Fibroblast of mammary gland (primary cell): Measurements from ENCODE around the gene NTM.

Experiments used
- DNase-seq: peaks from one replicate; pipeline ENCODE4 v3.0.0-alpha.2; 2010; ENCODE audit warnings: low read depth
- H3K4me3 ChIP-seq: 2 replicates; pipeline ENCODE4 v1.5.1; 2011; ENCODE audit warnings: low read depth, mild to moderate bottlenecking, low read length, moderate library complexity; ENCODE audit not compliant: control insufficient read depth
- TF ChIP-seq, protein P1 (sequence below): conservative IDR thresholded peaks from 2 replicates; pipeline ENCODE4 v1.5.1; 2011; ENCODE audit warnings: low read depth, low read length, inconsistent platforms; ENCODE audit not compliant: control insufficient read depth, insufficient read depth

NTM gene

DNA sequence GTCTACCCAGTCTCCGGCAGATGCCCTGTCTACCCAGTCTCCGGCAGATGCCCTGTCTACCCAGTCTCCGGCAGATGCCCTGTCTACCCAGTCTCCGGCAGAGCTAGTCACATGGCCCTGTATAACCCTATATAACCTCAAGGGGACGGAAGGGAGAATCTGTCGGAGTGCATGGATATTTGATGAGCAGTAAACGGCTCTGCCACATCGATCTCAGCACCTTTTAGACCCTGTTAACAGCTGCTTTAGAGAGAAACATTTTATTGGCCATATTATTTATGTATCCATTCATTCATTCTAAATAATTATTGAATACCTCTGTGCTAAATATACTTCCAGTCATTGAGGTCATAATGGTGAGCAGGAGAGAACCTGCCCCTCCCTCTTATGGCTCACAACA is 228.9 kb downstream of the NTM start:
- no peak for DNase-seq

DNA sequence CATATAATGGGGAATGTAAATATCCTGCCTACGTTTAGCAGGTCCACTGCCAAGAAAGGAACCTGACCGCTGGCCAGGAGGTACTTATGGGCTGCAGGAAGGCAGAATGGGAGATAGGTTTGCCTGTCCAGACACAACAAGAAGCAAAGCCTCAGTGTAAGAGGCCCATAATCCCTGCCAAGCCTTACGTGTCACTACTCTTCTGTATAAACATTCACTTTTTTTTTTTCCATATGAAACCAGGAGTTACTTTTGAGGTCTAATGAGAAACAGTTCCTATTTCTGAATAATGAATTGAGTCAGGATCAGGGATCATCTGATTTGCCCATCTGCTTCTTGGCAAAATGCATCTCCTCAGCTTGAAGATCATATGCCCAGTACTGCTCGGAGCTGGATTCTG is 230.2 kb downstream of the NTM start:
- no peak for DNase-seq
- H3K4me3 ChIP-seq = no peak overlapping the region
- TF ChIP-seq, protein P1, sequence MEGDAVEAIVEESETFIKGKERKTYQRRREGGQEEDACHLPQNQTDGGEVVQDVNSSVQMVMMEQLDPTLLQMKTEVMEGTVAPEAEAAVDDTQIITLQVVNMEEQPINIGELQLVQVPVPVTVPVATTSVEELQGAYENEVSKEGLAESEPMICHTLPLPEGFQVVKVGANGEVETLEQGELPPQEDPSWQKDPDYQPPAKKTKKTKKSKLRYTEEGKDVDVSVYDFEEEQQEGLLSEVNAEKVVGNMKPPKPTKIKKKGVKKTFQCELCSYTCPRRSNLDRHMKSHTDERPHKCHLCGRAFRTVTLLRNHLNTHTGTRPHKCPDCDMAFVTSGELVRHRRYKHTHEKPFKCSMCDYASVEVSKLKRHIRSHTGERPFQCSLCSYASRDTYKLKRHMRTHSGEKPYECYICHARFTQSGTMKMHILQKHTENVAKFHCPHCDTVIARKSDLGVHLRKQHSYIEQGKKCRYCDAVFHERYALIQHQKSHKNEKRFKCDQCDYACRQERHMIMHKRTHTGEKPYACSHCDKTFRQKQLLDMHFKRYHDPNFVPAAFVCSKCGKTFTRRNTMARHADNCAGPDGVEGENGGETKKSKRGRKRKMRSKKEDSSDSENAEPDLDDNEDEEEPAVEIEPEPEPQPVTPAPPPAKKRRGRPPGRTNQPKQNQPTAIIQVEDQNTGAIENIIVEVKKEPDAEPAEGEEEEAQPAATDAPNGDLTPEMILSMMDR = no peak

More for the DNA sequence above, 228.9 kb downstream of the NTM start:
- no peak overlapping the region for H3K4me3 ChIP-seq
- TF ChIP-seq, protein P1 = no peak

DNA sequence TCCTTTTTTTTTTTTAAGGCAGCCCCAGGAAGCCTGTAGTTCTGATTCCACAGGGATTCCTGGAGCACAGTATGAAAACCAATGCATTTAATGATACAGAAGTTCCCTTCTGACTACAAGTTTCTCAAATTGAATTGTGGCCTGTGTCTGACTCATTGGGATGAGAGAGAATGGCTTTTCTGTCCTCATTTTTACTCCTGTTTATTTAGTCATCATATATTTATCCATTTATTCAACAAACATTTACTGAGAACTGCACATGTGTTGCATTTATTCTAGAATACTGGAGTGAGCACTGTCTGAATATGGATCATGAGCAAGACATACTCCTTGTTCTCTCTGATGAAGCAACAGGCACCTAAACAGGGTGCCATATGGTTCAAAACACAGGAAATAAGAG is 231.2 kb downstream of the NTM start:
- TF ChIP-seq, protein P1 = no peak
- H3K4me3 ChIP-seq = no peak overlapping the region
- DNase-seq = no peak

DNA sequence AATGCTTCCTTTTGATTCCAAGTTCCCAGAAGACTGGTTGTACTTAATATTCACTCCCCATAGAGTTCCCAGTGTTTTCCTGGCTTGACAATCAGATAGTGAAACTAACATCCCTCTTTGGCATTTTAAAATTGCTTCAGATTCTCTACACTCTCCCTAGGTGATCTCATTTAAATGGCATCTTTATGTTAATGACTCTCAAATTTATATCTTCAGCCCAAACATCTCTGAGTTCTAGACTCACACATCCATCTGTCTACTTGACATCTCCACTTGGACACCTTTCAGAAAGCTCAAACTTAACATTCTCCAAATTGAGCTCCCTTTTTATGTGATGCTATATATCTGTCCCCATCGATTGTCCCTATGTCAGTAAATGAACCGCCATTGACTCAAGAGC is 232.0 kb downstream of the NTM start:
- TF ChIP-seq, protein P1 = no peak
- no peak overlapping the region for H3K4me3 ChIP-seq
- DNase-seq = no peak

DNA sequence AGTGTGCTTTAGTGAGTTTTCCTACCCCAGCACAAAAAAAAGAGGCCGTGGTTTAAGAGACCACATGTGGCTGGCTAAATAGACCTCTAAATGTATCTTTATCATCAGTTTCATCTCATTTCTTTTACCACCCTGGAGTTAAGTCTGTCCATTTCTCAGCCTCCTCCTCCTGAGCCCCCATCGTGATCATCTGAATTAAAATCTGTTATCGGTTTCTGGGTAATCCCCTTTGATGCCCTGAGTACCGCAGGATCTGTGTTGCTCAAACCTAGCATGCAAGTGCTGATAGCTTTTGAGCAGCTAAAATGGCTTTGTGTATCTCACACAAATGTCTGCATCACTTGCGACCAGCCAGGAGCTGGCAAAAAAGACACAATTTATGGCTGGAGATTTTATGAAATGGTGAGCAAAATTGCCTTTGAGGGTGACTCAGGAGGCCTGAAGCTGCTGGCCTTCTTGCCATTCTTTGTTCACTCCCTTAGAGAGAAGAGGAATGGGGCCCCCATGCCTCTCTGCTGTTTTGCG is 236.5 kb downstream of the NTM start:
- TF ChIP-seq, protein P1 = no peak
- no peak overlapping the region for H3K4me3 ChIP-seq
- DNase-seq = no peak

DNA sequence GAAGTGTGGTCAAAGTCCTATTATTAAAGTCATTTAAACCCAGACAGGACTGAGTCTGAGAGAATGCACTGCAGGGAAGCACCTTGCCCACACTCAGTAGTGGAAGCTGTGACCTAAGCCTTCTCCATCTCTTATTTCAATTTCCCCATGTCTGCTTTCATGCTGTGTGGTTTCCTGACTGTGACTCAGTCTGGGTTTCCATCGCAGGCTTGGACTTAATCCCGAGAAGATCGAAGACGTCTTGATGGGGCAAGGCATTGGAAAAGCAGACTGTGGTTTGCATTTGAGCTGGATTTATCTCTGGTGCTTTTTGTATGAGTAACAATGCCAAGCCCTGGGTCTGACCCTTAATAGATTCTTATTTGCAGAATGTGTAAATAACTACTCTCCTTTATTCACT is 238.9 kb downstream of the NTM start:
- TF ChIP-seq, protein P1 = no peak
- DNase-seq = peak; percentile 58

DNA sequence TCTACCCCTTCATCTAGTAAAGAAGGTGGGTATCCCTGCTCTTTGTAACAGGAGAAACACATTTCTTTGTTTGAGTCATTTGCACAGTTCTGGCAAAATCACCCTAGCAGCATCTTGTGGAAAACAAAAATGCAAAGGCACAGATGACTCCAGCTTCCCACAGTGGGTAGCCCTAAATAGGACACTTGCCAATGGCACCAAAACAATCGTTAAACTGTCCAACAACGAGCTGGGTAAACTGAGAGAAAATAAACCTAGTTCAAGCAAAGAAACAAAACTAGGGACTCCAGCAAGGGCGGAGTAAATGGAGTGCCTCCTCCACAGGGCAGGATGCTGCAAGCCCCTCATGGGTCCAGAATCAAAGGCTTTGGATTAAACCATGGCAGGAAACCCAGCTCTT is 239.5 kb downstream of the NTM start:
- TF ChIP-seq, protein P1 = no peak
- no peak for DNase-seq
- H3K4me3 ChIP-seq = no peak overlapping the region

More for the DNA sequence above, 238.9 kb downstream of the NTM start:
- H3K4me3 ChIP-seq = no peak overlapping the region
